NCI-H2196 (cell line): Measurements from ENCODE around the gene NUP153.
A peak's percentile ranks its signal among the peaks of the same experiment; 100 is the strongest.
"Not testable (repeated sequence)": the region's sequence is repeated elsewhere in the genome, so short reads cannot be mapped to it uniquely, and the experiment has no call there.

Source experiments
- DNase-seq: peaks from one replicate; lab custom pipeline; 2025; ENCODE audit not compliant: unreplicated experiment; lab: John Stamatoyannopoulos, UW

NUP153 gene

DNA sequence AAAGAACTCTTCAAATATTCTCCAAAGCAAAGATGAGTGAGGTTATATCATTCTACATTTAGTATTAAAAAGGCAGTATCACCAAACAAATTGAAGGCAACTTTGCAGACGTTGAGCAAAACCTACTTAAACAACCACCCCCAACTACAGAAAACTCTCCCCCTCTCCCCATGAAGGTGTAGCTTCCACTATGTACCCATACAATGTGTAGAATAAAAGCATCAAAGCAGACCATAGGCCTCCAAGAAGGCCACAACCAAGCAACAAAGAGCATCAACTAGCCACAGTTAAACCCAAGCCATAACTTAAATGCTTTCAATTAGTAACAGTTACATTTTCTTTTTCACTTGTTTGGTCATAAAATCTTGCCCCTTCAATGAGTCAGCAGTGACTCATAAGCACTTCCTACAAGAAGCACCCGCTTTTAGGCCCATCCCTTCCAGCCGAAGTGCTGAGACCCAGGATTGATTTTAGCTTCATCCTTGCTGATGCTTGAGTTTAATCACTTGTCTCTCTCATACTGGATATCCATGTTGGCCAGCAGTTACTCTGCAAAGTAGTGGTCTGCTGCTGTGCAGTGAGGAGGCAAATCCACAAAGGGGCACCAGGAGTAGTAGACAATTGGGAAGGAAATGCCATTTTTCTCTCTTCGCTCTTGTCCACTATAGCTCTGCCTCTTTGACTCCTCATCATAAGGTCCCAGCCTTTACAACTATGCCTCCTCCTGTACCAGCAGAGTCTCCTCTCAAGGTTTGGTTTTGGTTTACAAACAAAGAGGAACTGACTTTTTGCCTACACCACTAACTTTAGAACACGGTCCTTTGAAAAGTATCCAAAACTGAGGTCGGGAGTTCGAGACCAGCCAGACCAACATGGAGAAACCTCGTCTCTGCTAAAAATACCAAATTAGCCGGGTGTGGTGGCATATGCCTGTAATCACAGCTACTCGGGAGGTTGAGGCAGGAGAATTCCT lies 8.4 kb upstream of the NUP153 start:
- DNase-seq, result no peak

DNA sequence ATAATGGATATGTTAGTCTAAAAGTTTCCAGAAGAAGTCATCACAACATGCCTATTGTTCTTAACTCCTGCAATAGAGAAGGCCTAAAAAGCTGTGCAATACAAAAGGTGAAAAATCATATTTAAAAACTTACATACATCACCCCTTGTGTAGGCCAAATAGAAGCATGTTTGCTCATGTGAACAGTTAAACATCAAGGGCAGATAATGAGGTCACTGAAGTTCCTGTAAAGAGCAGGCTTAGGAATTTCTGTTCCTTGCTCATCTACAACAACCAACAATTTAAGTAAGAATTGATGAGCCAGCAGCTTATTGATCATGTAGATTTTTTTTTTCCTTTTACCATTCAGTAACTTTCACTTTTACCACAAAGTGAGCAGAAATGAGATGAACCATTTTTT lies 7.5 kb upstream of the NUP153 start:
- no peak for DNase-seq

DNA sequence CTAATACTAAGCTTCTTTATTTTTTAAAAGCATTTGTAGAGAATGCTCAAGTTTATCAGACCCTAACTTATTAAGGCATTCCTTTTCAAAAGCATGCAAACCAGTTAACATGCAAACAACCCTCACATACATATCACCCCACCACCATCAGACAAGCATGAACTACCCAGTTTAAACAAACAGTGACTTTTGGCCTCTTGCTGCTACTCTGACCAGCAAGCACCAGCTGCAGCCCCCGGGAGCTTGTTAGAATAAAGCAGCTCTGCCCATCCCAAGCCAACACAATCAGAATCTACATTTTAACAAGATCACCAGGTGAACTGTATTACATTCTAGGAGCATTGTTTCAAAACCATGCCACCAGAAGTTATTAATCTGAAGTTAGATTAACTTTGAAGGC lies 5.9 kb upstream of the NUP153 start:
- no peak for DNase-seq

DNA sequence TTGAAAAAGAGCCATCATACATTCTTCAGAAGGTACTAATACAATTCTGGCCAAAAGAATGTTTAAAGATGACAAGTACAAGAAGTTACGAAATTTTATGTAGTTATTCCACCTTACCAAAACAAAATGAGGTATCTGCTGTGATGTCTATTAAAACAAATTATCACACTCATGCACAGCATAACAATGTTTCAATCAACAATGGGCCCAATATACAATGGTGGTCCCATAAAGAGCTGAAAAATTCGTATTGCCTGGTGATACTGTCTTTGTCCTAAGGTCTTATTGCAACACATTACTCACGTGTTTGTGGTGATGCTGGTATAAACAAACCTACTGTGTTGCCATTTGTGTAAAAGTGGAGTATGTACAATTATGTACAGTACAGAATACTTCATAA lies 3.6 kb upstream of the NUP153 start:
- no peak for DNase-seq

DNA sequence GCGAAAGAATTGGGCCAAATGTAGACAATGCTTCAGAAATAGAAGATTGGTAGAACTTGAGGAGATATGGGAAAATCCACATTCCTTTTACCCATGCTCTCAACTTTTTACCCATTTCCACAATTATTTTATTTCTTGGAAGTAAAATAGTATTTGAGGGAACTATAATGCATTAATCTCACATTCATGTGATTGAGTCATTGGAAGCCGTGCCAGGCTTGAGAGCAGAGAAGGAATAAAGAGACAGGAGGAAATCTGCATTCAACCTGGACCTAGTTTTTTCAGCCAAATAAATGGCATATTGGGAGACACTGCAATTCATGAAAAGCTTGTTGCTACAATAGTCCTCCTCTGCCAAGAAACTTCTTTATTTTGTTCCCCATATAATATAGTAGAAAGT lies 2.8 kb upstream of the NUP153 start:
- no peak for DNase-seq

DNA sequence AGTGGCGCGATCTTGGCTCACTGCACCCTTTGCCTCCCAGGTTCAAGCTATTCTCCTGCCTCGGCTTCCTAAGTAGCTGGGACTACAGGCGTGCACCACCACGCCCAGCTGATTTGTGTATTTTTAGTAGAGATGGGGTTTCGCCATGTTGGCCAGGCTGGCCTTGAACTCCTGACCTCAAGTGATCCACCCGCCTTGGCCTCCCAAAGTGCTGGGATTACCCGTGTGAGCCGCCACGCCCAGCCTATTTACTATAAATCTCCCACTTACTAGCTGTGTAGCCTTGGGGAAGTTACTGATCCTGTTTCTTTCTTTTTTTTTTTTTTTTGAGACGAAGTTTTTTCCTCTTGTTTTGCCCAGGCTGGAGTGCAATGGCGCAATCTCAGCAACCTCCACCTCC lies 1.3 kb upstream of the NUP153 start:
- not testable (repeated sequence) for DNase-seq

DNA sequence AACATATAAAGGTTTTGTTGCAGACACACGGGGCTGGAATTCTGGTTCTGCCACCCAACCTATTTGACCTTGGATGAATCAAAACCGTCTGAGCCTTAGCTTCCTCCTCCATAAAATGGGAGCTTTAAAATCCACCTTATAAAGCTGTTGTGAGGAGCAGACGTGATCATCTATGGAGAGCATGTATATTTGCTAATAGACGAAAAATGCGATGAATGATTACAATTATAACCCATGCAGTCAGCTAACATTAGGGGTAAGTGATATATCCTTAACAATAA lies 586 bp upstream of the NUP153 start:
- DNase-seq, result no peak

DNA sequence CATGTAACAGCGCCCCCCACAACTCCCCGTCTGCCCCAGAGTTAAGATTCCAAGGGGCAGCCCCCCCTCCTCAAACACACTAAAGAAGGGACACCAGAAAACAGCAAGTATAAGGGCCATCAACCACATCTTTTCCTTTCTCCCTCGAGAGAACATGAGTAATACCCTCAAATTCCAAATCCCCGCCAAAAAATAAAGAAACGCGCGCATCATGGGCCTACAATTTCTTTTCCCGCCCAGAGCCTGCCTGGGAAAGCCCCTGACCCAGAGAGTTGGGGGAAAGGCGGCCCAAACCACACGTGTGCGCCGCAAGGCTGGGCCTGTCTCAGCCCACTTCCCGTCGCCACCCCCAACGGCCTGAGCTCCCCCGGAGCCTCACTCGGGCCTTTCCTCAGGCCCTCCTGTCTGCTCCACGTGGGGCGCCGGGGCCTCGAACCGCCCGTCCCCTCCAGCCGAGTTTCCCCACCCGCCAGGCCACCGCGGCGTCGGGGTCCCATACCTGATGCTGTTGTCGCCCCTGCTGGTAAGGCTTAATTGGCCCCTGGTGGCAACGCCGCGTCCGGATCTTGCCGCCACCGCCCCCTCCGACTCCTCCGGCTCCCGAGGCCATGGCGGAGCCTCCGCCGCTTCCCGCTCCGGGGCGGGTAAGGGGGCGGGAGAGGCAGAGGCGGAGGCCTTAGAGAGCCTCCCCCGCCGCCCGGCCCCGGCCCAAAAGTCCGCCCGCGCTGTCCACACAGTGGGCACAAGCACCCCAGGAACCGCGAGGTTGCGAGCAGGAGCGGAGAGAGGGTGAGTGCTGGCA lies 746 bp downstream of the NUP153 start:
- peak; percentile 57 for DNase-seq

DNA sequence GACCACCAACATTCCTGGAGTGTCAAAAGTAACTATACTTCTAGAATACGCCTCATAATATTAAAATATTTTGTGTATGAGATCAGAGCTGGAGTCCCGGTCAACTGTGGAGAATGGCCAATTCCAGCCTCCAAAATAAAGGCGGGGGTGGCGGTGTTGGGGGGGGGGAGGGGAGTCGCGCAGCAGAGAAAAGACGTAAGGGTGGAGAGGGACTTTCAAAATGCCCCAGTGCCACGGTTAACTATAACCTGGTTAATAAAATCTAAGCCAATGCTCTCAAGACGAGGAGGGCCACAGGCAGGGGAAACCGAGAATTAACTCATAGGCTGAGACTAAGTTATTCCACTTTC lies 1.3 kb downstream of the NUP153 start:
- DNase-seq, result peak; percentile 48

DNA sequence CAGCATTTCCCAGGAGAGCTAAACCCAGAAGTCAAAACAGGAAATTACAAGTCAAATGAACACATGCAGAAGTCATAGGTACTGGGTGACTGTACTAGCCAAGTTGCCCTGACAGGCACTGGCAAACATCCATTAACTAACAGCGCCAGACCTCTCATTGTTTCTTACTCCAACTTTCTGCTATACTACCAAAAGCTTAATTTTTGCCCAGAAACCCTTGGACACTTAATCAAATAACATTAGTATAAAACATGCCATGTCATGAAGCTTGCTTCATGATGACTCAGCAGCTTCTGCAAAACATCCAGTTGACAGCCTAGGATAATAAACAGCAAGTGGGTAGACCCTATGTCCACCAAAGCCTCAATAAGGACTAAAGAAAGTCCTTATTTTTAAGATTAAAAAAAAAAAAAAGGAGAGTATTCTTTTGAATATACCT lies 3.5 kb downstream of the NUP153 start:
- no peak for DNase-seq

DNA sequence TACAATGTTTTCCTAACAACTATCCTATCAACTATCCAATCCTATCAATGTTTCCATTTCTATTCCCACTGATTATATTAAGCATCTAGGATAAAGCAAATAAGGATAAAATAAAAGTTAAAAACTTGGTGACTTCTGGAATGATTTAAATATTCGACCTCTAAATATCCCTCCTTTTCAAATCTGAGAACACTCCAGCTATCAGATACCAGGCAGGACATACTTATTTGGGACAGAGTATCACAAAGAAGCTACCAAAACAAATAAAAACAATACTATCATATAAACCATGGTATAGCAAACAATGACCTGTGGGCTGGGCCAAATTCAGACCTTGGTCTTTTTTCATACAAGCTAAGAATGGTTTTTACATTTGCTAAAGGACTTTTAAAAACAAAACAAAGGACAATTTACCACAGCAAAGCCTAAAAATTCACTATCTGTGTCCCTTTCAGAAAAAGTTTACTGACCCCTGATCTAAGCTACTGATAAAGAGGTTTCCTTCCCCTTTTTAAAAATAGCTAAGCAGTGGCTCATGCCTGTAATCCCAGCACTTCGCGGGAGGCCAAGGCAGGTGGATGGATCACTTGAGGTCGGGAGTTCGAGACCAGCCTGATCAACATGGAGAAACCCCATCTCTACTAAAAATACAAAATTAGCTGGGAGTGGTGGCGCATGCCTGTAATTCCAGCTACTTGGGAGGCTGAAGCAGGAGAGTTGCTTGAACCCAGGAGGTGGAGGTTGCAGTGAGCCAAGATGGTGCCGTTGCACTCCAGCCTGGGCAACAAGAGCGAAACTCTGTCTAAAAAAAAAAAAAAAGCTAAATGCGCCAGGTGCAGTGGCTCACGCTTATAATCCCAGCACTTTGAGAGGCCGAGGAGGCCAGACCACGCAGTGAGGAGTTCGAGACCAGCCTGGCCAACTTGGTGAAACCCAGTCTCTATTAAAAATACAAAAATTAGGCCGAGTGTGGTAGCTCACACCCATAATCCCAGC lies 6.0 kb downstream of the NUP153 start:
- DNase-seq, result no peak

DNA sequence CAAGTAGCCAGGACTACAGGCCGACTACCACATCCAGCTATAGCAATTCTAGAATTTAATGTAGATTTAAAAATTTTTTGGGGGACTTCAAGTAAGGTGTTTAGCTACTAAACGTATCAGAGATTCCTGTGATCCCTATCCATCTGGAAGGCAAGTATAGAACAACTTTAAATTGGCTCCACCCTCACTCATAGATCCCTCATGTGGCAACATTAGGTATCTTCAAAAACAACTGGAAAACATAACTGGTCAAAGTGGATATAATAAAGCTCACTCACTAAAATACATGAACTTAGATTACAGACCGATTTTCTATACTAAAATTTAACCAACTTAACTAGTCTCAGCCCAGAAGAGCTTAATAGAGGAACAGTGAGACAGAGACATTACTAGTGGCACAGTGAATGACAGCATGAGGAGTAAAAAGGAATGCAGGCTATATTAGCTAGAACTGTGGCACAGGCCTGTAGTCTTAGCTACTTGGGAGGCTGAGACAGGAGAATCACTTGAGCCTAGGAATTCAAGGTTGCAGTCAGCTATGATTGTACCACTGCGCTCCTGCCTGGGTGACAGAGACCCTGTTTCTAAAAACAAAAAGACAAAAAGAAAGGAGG lies 14.7 kb downstream of the NUP153 start:
- DNase-seq, result no peak

DNA sequence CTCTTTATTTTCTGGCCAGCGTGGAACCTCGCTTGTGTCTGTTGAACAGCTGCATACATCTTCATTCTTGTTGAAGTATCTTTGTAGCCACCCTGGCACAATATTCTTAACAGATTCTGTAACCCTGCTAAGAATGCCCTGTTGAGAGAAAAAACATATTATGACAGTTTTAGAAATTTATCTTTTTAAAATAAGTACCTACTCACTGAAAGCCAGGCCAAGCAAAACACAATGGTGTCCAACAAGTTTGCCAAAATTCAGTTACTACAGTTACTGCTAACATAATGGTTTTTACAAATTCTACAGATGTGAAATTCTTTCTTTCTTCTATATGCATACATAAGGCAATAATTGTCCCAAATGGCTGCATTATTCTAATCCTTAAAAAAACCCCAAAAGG lies 18.2 kb downstream of the NUP153 start:
- DNase-seq, result no peak

DNA sequence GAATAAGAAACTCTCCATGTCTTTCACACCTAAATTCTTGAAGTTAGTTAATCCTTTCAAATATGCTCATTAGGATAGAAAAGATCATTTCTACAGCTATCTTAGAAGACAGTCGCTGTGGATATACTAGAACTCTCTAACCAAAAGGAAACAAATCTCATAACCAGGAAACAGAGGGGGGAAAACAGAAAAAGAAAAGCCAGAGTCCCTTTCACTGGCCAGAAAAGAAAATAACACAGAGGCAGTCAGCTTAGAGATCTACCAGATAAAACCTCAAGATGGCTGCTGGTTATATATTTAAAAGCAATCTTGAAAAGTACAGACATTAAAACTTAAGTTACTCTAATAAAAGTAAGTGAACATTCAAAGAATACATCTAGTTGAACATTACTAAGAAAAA lies 19.6 kb downstream of the NUP153 start:
- no peak for DNase-seq

DNA sequence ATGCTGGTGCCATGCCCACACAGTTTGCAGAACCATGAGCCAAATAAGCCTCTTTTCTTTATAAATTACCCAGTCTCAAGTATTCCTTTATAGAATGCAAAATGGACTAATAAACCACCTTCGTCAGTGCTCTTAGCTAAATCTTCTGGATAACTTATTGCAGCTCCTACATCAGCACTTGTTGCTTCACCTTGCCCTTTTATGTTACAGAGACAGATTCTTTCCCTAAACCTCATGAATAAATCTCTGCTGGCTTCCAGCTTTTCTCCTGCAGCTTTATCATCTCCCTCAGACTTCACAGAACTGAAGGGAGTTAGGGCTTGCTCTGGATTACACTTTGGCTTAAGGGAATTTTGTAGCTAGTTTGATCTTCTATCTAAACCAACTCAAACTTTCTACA lies 22.6 kb downstream of the NUP153 start:
- no peak for DNase-seq

DNA sequence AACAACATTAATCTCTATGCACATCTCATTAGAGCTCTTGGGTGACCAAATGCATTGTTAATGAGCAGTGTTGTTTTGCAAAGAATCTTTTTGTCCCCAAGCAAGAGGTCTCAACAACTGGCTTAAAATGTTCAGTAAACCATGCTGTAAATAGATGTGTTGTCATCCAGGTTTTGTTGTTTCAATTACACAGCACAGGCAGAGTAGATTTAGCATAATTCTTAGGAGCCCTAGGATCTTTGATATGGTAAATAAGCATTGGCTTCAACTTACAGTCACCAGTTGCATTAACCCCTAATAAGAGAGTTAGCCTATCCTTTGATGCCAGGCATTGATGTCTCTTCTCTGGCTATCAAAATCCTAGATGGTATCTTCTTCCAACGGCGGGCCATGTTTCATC lies 23.3 kb downstream of the NUP153 start:
- no peak for DNase-seq

DNA sequence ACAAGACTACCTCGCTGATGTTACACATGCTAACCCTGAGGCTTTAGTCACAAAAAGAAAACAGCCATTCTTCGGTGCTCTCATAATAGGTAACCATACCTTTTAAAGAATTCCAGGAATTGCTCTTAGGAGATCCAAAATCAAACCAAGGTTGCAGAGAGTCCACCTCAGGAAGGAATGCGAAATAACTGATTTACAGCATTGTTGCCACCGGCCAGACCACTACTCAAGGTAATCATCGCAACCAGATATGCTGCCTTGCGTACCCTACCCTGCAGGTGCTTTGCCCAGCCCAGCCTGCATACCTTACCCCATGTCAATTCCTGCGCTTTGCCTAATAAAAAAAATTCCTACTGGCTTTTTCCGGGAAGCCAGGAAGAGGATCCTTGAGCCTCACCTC lies 27.0 kb downstream of the NUP153 start:
- no peak for DNase-seq

DNA sequence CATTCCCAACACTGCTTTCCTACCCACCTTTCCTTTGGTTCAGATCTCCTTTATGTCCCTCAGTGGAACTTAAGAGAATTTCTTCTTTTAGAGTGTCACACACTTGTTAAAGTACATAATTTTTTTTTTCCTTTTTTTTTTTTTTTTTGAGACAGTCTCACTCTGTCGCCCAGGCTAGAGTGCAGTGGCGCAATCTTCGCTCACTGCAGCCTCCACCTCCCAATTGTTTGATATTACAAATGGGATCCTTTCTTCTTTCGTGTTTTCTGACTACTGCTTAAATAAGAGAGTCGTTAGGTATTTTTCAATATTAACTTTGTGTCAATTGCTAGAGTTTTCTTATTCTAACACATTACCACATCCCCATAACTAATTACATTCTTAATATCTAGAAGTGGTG lies 29.1 kb downstream of the NUP153 start:
- DNase-seq, result no peak

DNA sequence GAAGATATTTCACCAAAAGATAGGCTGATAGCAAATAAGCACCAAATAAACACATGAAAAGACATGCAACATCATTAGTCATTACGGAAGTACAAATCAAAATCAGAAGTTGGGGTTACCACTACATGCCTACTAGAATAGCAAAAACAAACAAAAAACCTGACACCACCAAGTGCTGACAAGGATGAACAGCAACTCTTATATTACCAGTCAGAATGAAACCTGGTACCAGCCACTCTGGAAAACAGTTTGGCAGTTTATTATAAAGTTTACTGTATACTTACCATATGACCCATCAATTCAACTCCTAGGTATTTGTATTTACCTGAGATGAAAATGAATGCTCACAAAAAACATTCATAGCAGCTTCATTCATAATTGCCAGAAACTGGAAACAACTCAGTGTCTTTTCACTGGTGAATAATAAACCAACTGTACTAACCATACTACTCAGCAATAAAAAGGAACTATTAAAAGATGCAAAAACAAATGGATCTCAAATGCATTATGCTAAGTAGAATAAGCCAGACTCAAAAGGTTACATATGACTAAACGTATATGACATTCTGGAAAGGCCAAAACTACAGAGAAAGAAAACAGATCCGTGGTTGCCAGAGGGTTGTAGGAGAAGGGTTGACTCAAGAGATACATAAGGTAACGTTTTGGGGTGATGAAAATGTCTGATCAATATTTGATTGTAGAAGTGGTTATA lies 33.0 kb downstream of the NUP153 start:
- no peak for DNase-seq

DNA sequence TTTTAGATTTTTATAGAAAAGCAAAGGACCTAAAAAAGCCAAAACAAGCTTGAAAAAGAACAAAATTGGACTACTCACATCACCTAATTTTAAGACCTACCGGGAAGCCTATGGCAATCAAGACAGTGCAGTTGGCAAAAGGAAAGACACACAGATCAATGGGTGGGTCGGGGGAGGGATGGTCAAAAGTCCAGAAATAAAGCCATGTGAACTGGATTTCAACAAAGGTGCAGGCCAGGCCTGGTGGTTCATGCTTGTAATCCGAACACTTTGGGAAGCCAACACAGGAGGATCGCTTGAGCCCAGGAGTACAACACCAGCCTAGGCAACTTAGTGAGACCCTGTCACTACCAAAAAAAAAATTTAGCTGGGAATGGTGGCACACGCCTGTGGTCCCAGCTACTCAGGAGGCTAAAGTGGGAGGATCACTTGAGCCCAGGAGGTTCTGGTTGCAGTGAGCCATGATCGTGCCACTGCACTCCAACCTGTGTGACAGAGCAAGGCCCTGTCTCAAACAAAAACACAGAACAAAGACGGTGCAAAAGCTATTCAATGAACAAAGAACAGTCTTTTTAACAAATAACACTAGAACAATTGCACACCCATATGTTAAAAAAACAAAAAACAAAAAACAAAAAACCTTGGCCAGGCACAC lies 34.5 kb downstream of the NUP153 start:
- DNase-seq, result no peak
